ENCODE measurements around the gene SLC6A15.

SLC6A15 gene

DNA sequence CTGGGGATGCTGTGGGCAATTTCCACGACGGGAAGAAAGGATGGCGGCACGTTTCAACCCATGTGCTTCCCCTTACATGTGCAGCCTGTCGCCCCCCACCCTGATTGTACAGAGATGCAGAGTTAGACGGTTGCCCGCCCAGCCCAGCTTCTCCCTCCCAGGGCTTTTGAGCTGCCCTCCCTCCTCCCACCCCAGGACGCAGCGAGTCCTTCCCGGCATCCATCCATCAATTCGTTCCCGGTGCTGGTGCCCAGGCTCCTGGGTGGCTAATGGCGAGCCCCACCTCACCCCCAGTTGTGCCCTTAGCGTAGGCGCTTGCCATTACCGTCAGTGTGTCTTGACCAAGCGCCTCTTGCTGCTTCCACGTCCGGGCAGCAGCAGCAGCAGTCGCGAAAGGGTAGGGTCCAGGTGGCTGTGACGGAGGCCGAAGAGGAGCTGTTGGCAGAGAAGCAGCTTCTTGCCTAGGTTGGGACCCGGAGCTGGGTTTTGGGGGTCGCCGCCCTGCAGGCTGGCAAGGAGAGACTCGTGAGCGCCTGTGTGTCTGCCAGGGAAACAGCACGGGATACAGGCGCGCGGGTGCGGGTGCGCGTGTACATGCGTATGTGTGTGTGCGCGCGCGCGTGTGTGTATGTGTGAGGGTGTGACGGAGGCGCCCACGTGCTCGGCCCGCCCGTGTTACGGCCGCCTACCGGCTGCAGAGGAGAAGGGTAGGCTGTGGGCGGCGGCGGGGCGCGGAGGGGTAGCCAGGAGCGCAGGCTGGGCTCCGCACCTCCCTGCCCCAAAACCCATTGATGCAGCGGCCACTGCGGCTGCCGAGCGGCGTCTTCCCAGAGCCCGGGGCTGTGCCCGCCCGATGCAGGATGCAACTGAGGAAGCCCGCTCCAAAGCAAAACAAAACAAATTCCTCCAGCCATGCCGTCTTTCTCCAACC lies at the start of gene SLC6A15:
TSS of gene SLC6A15 (minus strand) at position 602 of the 931 bp plus-strand sequence. CDS start 20,679 bp downstream, outside the sequence.
- DNase-seq (ENCODE audit: low read depth in 2 of 2), result no peak

- DNase-seq (ENCODE audit: low read depth in 2 of 2), result no peak
Measured at GRCh38 chr12:84960918-84961317, 48.3 kb upstream of the SLC6A15 start.

DNA sequence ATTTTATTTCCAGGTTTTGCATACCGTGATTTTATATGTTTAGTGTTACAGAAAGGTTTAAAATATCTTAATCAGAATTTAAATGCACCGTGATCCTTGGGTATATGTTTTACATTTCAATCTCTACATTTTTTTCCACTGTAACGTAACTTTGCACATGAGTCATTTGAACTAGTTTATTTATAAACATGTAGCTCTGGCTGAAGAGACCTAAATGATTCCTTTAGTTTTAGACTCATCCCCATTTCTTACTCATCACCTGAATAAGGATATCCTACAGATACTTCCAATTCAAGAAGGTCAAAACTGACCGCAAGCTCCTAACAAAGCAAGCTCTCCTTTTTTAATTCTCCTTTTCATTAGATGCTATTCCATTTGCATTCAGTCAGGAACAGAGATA lies 42.7 kb upstream of the SLC6A15 start:
- DNase-seq (ENCODE audit: low read depth in 2 of 2), result no peak

DNA sequence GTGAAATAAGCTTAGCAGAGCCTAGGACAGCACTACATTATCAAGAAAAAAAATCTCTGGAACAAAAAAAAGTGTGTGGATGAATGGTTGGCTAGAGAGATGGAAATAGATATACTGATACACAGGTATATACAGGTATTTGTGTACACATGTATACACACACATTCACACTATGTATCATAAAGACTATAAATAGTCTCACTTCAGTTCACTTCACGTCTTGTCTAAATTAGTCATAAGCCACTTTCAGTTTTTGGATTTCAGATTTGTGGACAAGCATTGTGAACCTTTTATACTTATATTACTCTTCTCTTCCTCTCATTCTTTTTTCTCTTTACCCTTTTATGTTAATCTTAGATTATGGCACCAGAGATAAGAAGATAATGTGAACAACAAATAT lies 41.8 kb upstream of the SLC6A15 start:
- no peak for DNase-seq (ENCODE audit: low read depth in 2 of 2)

- DNase-seq (ENCODE audit: low read depth in 2 of 2), result no peak
Measured at GRCh38 chr12:84950971-84951546, 38.5 kb upstream of the SLC6A15 start.

DNA sequence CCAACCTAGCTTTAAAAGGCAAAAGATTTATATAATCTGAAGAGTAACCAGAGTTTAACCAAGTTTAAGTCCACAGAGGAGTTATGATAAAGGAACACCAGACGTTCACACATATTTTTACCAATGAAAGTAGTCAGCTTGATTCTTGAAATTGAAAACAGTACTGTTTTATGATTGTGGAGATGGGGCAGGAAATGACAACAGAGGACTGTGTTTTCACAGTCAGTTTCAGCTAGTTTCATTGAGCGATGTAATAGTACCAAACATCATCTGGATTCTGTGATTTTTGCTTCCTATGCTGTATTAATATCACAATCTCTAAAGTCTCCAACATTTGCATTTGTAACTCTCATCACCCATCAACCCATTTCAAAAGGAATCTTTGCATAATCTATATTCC lies 34.2 kb upstream of the SLC6A15 start:
- DNase-seq (ENCODE audit: low read depth in 2 of 2), result no peak

- no peak for DNase-seq (ENCODE audit: low read depth in 2 of 2)
Measured at GRCh38 chr12:84937415-84937814, 24.8 kb upstream of the SLC6A15 start.

DNA sequence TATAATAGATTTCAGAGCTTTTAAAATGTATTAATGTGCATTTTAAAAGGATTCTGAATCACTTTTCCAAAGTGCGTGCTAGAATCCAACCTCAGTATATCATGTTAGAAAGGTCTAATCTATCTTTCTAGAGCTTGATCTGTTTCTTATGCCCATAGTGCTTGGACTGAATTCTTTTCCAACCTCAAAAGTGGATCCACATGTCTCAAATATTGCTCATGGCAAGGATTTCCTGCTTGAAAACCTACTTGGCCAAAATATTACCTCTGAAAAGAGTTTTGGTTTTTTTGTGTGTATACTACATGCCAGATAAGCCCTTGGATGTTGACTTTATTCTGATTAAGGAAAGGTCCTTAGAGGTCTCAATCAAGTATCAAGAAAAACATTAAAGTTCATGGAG lies 16.9 kb upstream of the SLC6A15 start:
- no peak for DNase-seq (ENCODE audit: low read depth in 2 of 2)

DNA sequence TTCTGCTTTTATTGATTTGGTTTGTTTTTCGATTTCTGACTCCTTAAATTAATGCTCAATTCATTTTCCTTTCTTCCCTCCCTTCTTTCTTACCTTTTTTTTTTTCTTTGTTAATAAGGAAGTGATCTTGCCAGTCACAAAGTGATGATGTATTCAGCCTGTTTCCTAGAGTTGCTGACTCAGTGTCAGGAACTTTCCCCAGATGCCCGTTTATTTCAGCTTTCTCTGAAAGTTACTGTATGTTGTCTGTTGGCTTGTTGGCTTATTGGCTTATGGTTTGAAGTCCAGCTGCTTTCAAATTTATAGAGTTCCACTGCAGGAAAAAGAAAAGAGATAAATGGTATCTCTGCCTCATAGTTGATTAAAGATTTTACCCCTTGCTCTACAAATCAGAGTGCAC lies 12.4 kb upstream of the SLC6A15 start:
- DNase-seq (ENCODE audit: low read depth in 2 of 2), result no peak

DNA sequence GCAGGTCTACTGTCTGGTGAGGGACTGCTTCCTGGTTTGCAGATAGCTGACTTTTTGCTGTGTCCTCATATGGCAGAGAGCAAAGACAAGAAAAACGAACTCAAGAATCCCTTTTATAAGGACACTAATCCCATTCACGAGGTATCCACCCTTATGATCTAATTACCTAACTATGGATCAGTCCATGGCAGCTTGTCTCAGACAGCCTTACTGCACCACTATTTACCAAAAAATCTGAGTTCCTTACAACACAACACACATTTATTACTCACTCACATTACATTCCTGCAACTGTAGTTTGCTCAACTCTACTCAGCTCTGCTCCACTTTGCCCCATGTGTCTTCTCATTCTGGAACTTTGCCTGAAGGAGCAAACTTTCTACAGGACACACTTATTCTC lies 10.1 kb upstream of the SLC6A15 start:
- no peak for DNase-seq (ENCODE audit: low read depth in 2 of 2)

- DNase-seq (ENCODE audit: low read depth in 2 of 2), result no peak
Measured at GRCh38 chr12:84920331-84920730, 7.7 kb upstream of the SLC6A15 start.

GRCh38 chr12:84919271-84919670 lies 6.7 kb upstream of the SLC6A15 start:
- DNase-seq (ENCODE audit: low read depth in 2 of 2), result no peak

GRCh38 chr12:84913129-84913515 lies 523 bp upstream of the SLC6A15 start:
- no peak for DNase-seq (ENCODE audit: low read depth in 2 of 2)

GRCh38 chr12:84911271-84912197 lies 1.1 kb downstream of the SLC6A15 start:
- DNase-seq (ENCODE audit: low read depth in 2 of 2), result no peak

DNA sequence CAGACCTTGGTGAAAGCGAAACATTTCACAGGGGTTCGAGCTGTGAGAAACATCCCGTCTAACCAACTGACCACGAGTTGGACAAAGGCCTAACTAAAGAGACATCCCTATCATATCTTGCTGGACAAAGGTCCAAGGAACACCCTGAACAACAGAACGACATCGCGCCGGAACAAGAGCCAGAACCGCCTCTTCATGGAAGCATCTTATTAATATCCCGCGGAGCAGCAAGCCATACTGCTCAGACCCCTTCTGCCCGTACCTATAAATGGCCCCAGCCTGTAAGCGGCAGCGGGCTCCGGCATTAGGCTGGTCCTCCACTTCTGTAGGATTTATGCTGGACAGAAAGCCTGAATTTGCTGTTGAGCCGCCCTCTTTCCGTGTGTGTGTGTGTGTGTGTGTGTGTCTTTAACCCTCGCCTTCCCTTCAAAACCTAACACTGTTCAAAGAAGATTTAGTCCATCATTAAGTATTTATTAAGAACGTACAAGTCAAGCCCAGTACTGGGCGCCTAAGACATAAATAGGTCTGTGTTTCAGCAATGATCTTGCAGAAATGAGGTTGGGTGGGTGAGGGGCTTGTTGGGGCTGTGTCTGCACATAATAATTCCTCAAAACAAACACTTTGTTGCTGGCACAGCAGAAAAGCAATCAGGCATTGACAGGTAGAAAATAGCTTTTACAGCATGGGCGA lies 1.9 kb downstream of the SLC6A15 start:
- no peak for DNase-seq (ENCODE audit: low read depth in 2 of 2)

GRCh38 chr12:84904051-84904450 lies 8.5 kb downstream of the SLC6A15 start:
- DNase-seq (ENCODE audit: low read depth in 2 of 2), result no peak

DNA sequence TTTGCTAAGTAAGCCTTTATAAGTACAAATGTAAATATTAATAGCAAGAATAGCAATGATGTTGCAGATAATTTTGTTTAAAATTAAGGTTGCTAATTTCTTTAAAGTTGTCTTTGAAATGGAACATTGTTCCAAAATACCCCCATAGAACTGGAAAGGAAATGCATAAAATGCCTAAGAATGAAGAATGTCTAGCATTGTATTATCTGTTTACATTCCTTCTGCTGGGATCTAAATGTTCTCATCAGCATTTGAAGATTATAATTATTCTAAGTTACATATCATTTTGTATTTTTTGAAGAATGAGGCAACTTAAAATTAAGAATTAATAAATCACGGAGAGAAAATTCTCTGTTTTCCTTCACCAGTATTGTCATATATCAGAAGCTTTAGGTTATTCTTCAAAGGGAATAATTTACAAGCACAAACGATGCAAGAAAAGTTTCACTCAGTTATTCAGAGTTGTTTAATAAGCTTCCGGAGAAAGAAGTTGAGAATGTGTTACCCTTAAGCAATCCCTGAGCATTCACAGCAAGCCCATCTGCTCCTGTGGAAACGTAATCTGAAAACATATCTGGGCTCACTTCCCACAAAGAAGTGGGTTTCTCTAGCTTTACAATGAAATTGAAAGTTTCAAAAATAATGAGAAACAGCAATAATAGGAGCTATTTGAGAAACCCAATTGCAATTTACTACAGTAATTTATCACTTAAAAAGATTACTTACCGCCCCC lies 21.3 kb downstream of the SLC6A15 start:
- DNase-seq (ENCODE audit: low read depth in 2 of 2), result no peak

DNA sequence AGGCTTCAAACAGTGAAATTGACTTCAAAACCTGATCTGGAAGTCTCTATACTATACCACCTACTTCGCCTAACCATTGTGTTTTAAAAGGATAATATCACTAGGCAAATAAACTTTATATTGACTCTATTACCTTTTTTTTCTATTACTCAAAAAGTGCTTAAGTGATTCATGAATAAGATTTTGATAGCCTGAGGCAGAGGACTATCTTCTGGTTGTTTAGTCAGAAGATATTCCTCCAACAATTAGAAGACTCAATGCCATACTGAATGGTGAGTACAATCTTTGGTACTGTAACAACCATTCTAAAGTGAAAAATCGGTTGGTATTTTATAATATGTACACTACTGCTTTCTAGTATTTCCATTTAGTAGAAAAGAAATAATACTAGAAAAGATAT lies 22.8 kb downstream of the SLC6A15 start:
- no peak for DNase-seq (ENCODE audit: low read depth in 2 of 2)

DNA sequence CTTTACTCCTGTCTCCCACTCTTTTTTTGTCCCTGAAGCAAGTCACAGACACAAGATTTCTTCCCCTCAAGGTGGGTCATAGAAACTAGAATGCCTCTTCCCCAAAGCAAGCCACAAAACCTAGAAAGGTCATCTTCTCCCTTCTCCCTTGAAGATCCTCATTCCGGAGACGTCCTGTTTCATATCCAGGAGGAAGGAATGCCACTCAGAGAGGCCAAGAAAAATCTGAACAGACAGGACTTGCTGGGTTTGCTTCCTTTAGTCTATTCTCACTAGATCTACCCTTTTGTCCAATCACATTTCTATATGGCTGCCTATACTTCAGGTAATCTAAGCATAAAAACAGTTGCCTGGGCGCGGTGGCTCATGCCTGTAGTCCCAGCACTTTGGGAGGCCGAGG lies 23.7 kb downstream of the SLC6A15 start:
- DNase-seq (ENCODE audit: low read depth in 2 of 2), result no peak

GRCh38 chr12:84877340-84877739 lies 35.3 kb downstream of the SLC6A15 start:
- no peak for DNase-seq (ENCODE audit: low read depth in 2 of 2)

DNA sequence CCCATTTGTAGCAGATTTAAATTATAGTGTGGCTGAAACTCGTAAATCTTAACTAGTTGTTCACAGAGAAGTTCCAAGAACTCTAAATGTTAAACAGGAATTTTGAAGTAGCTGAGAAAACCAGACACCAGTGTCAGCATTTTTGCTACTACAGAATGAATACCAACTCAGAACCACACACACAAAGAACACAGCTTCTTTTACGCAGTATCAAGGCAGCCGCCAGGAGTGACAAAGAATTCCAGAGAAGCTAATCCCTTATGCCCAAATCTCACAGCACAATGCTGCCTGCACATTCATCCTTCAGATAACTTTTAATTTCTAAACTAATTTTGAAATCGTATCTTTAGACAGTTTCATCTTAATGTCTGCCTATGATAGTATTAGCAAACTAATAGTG lies 37.4 kb downstream of the SLC6A15 start:
- DNase-seq (ENCODE audit: low read depth in 2 of 2), result no peak
